GM12801 (cell line): ENCODE measurements around the gene ACVR1.

Source experiments
- TF ChIP-seq, protein P1 (sequence below): IDR thresholded peaks from one replicate; pipeline ENCODE4 v1.5.1; 2011; ENCODE audit warnings: control low read depth; ENCODE audit not compliant: insufficient read length; ENCODE audit errors: extremely low read depth

Gene ACVR1

DNA sequence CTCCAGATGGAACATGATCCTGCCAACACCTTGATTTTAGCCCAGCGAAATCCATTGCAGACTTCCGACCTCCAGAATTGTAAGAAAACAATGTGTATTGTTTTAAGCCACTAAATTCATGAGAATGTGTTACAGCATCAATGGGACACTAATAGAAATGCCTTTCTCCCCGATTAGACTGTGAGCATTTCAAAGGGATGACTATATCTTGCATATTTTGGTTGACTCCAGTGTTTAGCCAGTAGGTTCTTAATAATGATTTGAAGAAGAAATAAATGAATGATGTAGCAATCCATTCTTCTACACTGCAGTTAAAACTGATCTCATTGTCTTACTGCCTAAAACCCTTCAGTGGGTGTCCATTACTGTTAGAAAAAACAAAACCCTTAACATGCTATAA is 180.1 kb downstream of the ACVR1 start:
- TF ChIP-seq, protein P1, sequence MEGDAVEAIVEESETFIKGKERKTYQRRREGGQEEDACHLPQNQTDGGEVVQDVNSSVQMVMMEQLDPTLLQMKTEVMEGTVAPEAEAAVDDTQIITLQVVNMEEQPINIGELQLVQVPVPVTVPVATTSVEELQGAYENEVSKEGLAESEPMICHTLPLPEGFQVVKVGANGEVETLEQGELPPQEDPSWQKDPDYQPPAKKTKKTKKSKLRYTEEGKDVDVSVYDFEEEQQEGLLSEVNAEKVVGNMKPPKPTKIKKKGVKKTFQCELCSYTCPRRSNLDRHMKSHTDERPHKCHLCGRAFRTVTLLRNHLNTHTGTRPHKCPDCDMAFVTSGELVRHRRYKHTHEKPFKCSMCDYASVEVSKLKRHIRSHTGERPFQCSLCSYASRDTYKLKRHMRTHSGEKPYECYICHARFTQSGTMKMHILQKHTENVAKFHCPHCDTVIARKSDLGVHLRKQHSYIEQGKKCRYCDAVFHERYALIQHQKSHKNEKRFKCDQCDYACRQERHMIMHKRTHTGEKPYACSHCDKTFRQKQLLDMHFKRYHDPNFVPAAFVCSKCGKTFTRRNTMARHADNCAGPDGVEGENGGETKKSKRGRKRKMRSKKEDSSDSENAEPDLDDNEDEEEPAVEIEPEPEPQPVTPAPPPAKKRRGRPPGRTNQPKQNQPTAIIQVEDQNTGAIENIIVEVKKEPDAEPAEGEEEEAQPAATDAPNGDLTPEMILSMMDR = no peak

DNA sequence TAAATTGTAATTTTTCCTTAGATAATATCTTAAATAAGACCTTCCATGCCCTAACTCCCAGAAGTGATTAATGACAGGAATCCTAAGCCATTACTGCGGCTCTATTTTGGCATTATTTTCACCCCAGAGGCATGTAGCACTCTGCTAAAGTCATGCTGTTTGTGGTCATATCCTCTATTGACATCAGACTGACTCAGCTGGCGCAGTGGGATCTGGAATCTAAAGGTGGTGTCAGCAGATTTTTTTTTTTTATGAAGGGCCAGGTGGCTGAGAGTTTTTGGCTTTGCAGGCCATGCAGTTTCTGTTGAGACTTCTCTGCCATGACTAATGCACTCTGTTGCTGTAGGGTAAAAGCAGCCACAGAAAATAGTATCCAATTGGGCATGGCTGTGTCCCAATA is 183.4 kb downstream of the ACVR1 start:
- TF ChIP-seq, protein P1 = no peak

DNA sequence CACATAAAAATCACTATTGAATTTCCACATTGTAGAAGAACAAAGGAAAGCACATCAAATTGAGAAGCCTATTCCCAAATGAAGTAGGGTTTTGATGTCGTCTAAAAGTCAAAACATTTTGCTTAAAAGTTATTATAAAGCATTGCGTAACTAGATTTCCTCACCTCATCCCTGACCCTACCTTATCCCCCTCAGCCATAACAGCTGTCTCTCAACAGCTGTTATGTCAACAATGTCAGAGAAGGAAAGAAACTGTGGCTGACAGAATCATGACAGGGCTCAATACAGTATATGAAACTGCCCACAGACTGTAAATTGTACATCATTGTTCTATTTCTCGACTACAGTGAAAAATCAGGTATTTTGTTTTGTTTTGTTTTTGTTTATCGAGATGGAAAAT is 184.4 kb downstream of the ACVR1 start:
- TF ChIP-seq, protein P1 = no peak

DNA sequence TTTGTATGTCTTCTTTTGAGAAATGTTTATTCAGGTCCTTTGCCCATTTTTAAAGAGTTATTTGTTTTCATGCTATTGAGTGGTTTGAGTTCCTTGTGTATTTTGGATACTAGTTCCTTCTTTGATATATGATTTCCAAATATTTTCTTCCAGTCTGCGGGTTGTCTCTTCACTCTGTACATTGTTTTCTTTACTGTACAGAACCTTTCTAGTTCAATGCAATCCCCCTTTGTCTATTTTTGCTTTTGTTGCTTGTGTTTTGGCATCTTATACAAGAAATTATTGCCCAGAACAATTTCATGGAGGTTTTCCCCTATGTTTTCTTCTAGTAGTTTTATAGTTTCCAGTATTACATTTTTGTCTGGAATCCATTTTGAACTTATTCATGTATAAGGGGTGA is 185.0 kb downstream of the ACVR1 start:
- TF ChIP-seq, protein P1 = no peak
